Stomach smooth muscle (tissue), 2 donors: ENCODE data around the gene KIF20A.

Experiments
- H3K27ac ChIP-seq: one replicate; pipeline ENCODE4 v1.7.0; 2013; ENCODE audit warnings: mild to moderate bottlenecking, low read length, inconsistent platforms
- H3K27me3 ChIP-seq, 2 donors: one replicate each; pipeline ENCODE4 v1.7.0; 2013; ENCODE audit warnings: low read length in 2 of 2; ENCODE audit not compliant: insufficient read depth in 2 of 2, control insufficient read depth in 1 of 2
- H3K36me3 ChIP-seq, 2 donors: one replicate each; pipeline ENCODE4 v1.7.0; 2013; ENCODE audit warnings: low read length in 2 of 2; ENCODE audit not compliant: control insufficient read depth in 2 of 2, insufficient read depth in 2 of 2
- H3K4me1 ChIP-seq: one replicate; pipeline ENCODE4 v1.7.0; 2013; ENCODE audit warnings: low read length; ENCODE audit not compliant: control insufficient read depth, insufficient read depth
- H3K4me3 ChIP-seq, 2 donors: one replicate each; pipeline ENCODE4 v1.7.0; 2013; ENCODE audit warnings: low read length in 2 of 2
- H3K9ac ChIP-seq, 2 donors: one replicate each; pipeline ENCODE4 v1.7.0; 2013; ENCODE audit warnings: low read length in 2 of 2, mild to moderate bottlenecking in 1 of 2
- H3K9me3 ChIP-seq, 2 donors: one replicate each; pipeline ENCODE4 v1.7.0; 2013; ENCODE audit warnings: low read length in 2 of 2; ENCODE audit not compliant: control insufficient read depth in 2 of 2
- donor health status: healthy.
- donor health status: Pancreatic carcinoma.

Gene KIF20A

DNA sequence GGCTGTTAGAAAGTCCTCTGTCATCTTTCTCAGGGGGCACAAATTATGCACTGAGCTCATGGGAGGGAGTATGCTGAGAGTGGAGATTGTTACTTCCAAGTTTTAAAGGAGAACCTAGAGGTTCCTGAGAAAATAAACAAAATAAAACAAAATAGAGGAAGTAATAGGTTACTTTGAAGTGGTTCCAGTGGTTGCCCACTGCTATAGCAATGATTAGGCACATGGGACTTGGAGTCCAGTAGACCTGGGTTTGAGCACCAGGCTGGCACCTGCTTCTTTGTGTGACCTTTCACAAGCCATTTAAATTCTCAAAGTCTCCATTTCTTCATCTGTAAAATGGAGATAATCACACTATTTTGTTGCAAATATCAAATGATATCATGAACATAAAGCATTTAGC, 48.0 kb downstream of the KIF20A start:
- no peaks in the 10 kb centered on the region for H3K27me3 ChIP-seq
- H3K9me3 ChIP-seq: peaks cover 0 to 4% of the 10 kb centered on the region in 2 donors
- no peak overlapping the region for H3K27ac ChIP-seq
- no peak overlapping the region for H3K4me3 ChIP-seq
- no peak overlapping the region for H3K9ac ChIP-seq
- no peaks in the 10 kb centered on the region for H3K36me3 ChIP-seq
- peaks cover 3% of the 10 kb centered on the region for H3K4me1 ChIP-seq

DNA sequence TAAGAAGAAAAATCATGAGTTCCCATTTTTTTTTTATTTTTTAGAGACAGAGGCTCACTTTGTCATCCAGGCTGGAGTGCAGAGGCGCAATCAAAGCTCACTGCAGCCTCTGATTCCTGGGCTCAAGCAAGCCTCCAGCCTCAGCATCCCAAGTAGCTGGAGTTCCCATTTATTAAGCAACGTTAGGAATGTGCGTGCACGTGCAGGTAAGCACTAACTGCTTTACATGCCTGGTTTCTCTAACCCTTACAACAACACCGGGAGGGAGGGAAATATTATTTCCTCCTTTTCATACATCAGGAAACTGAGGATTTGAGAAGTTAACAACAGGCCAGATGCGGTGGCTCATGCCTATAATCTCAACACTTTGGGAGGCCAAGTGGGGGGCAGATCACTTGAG, 50.5 kb downstream of the KIF20A start:
- no peak overlapping the region for H3K27ac ChIP-seq
- no peaks in the 10 kb centered on the region for H3K36me3 ChIP-seq

DNA sequence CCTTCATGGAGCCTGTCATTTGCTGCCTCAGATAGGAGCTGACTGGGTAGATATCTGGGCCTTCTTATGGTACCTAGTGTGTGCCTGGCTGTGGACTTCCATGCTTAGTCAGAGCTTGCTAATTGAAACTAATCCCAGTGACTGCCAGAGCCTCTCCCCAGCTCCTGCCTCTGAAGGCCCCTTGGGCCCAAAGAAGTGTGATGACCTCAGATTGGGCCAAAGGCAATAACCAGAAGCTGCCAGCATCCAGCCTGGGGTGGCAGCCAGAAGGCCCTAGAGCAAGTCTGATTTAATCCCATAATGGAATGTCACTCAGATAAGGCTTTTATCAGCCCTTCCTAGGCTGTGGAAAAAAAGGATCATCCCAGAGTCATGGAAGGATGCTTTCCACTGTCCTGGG, 51.3 kb downstream of the KIF20A start:
- Histone ChIP-seq H3K9ac (no peak overlapping the region), H3K27me3 (no peaks in the 10 kb centered on the region), H3K9me3 (peaks cover 0 to 4% of the 10 kb centered on the region in 2 donors), H3K4me3 (no peak overlapping the region), H3K4me1 (no peaks in the 10 kb centered on the region), H3K27ac (no peak overlapping the region), H3K36me3 (no peaks in the 10 kb centered on the region)

More for the DNA sequence above, 50.5 kb downstream of the KIF20A start:
- Histone ChIP-seq H3K9me3 (peaks cover 0 to 4% of the 10 kb centered on the region in 2 donors), H3K4me3 (no peak overlapping the region), H3K9ac (no peak overlapping the region), H3K4me1 (no peaks in the 10 kb centered on the region), H3K27me3 (no peaks in the 10 kb centered on the region)

DNA sequence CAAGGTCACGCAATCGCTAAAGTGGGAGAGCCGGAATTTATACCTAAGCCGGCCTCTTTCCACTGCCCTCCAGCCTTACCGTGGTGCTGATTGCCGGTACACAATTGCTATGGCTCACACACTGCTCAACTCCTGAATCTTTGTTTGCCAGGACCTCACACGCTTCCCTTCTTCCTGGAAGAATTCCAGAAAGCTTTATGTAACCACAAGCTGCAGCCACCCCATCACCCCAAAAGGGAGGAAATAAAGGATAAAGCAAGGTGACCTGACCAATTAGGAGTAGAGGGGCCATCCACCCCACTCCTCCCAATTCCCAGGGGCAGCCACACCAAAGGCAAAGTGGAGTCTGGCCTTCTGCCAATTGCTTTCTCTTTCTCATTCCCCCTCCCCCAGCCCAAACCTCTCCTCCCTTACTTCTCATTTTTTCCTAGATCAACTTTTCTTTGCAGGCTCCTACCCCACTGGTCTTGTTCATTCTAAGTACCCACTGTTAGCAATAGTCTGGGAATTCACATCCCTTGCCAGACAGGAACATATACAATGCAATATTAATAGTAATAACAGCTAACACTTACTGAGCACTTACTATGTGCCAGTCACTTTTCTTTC, 52.2 kb downstream of the KIF20A start:
- H3K27ac ChIP-seq: no peak overlapping the region
- H3K27me3 ChIP-seq: no peaks in the 10 kb centered on the region
- no peak overlapping the region for H3K9ac ChIP-seq
- H3K36me3 ChIP-seq: no peaks in the 10 kb centered on the region
- peaks cover 0 to 4% of the 10 kb centered on the region in 2 donors for H3K9me3 ChIP-seq
- no peaks in the 10 kb centered on the region for H3K4me1 ChIP-seq
- no peak overlapping the region for H3K4me3 ChIP-seq

DNA sequence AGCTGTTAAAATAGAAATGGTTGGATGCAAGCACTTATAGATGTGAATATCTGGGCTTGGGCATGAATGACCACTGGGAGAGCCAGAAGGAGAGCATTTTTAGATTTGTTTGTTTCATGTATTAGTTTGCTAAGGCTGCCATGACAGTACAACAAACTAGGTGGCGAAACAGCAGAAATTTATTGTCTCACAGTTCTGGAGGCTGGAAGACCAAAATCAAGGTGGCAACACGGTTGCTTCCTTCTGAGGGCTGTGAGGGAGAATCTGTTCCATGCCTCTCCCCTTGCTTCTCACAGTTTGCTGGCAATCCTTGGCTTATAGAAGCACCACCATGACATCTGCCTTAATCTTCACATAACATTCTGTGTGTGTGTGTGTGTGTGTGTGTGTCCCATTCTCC, 54.4 kb downstream of the KIF20A start:
- no peaks in the 10 kb centered on the region for H3K9me3 ChIP-seq

DNA sequence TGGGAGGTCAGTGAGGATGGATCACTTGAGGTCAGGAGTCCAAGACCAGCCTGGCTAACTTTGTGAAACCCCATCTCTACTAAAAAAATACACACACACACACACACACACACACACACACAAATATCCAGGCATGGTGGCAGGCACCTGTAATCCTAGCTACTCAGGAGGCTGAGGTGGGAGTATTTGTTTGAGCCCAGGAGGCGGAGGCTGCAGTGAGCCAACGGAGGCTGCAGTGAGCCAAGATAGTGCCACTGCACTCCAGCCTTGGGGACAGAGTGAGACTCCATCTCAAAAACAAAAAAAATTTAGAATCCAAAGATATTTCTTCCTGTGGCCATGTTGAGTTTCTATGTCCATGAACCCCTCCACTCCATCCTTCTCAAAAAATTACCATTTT, 55.7 kb downstream of the KIF20A start:
- Histone ChIP-seq H3K4me1 (no peaks in the 10 kb centered on the region), H3K36me3 (no peaks in the 10 kb centered on the region), H3K9me3 (no peaks in the 10 kb centered on the region), H3K27ac (no peak overlapping the region), H3K4me3 (no peak overlapping the region), H3K27me3 (no peaks in the 10 kb centered on the region), H3K9ac (no peak overlapping the region)

More for the DNA sequence above, 54.4 kb downstream of the KIF20A start:
- Histone ChIP-seq H3K36me3 (no peaks in the 10 kb centered on the region), H3K27ac (no peak overlapping the region), H3K4me3 (no peak overlapping the region), H3K27me3 (no peaks in the 10 kb centered on the region), H3K9ac (no peak overlapping the region), H3K4me1 (no peaks in the 10 kb centered on the region)
